ENCODE measurements around the gene F2RL3.

F2RL3 gene

DNA sequence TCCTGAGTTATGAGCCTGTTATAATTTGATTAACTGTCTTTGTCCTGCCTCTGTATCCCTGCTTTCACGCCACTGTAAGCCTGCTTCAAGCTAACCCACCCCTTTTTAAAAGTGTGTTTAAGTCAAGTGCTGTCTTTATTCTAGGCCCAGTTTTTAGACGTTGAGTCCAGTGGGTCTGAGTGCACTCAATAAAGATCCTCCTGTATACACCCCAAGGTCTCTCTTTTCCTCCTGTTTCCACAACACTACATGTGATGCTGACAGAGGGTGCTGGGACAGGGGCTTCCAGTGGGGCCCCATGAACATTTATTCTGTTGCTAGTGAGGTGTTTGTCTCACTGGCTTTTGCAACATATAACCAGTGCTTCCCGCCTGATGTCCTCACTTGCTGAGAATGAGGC is 6.7 kb upstream of the F2RL3 start:
- TF ChIP-seq CTCF (conservative IDR thresholded peaks at IDR 0.05; ENCODE audit: low read length): no peak
- DNase-seq (ENCODE audit: low read depth): no peak
- no peak overlapping the region for H3K4me3 ChIP-seq (ENCODE audit: low read length)

DNA sequence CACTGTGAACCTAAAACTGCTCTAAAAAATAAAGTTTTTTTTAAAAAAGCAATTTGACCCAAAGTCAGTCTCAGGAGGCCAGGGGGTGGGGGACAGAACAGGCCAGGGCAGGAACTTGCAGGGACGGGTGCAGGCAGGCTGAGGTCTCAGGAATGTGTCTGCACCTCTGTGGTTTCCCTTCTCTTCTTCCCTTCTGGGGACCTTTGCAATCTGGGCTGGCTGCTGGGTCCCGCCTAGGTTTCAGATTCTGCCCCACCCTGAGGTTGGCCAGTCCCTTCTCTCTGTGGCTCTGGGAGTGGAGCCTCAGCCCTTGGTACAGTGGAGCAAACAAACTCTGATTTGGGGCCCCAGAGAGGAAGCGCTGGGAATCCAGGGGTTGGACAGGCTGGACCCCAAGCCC is 5.3 kb upstream of the F2RL3 start:
- DNase-seq (ENCODE audit: low read depth): no peak
- no peak for TF ChIP-seq CTCF (conservative IDR thresholded peaks at IDR 0.05; ENCODE audit: low read length)
- H3K4me3 ChIP-seq (ENCODE audit: low read length): no peak overlapping the region

DNA sequence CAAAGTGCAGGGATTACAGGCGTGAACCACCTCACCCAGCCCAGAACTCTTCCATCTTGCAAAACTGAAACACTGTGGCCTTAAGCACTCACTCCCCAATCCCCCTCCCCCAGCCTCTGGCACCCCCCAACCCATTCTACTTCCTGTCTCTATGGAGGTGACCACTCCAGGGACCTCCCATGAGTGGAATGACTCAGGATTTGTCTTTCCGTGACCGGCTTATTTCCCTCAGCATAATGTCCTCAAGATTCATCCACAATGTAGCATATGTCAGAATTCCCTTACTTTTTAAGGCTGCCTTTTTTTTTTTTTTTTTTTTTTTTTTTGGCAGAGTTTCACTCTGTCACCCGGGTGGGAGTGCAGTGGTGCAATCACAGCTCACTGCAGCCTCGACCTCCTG is 3.6 kb upstream of the F2RL3 start:
- H3K4me3 ChIP-seq (ENCODE audit: low read length): no peak overlapping the region
- no peak for TF ChIP-seq CTCF (conservative IDR thresholded peaks at IDR 0.05; ENCODE audit: low read length)
- no peak for DNase-seq (ENCODE audit: low read depth)

DNA sequence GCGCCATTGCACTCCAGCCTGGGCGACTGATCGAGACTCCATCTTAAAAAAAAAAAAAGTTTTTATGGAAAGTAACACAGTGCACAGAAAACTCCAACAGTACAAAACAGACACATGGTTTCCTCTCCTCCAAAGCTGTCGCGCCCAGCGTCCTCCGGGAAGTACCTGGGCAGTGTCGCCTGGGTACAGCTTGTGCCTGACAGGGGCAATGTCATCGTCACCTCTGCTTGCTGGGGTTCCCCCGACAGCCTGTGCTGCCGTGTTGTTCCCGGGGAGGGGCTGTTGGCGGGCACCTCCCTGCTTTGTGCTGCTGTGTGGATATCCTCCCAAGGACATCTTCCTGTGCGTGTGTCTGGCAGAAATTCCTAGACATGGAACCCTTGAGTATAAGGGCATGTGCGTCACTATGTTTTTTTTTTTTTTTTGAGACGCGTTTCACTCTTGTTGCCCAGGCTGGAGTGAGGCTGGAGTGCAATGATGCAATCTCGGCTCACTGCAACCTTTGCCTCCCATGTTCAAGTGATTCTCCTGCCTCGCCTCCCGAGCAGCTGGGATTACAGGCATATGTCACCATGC is 2.4 kb upstream of the F2RL3 start:
- peak; percentile 70 for DNase-seq (ENCODE audit: low read depth)
- TF ChIP-seq CTCF (conservative IDR thresholded peaks at IDR 0.05; ENCODE audit: low read length): no peak
- H3K4me3 ChIP-seq (ENCODE audit: low read length): no peak overlapping the region

- TF ChIP-seq CTCF (conservative IDR thresholded peaks at IDR 0.05; ENCODE audit: low read length): no peak
- H3K4me3 ChIP-seq (ENCODE audit: low read length): no peak overlapping the region
- no peak for DNase-seq (ENCODE audit: low read depth)
These were observed 1.2 kb upstream of the F2RL3 start for GRCh38 chr19:16887353-16888265.

DNA sequence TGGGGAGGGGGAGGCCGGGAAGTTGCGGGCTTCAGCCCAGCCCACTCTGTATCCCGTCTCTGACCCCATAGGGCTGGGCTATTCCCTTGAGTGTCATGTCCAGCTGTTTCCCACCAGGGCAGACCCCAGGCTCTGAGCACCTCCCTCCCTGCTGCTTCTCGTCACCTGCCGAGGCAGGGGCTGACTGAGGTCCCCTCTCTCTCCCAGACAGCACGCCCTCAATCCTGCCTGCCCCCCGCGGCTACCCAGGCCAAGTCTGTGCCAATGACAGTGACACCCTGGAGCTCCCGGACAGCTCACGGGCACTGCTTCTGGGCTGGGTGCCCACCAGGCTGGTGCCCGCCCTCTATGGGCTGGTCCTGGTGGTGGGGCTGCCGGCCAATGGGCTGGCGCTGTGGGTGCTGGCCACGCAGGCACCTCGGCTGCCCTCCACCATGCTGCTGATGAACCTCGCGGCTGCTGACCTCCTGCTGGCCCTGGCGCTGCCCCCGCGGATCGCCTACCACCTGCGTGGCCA is 625 bp downstream of the F2RL3 start:
- H3K4me3 ChIP-seq (ENCODE audit: low read length): no peak overlapping the region
- no peak for DNase-seq (ENCODE audit: low read depth)
- TF ChIP-seq CTCF (conservative IDR thresholded peaks at IDR 0.05; ENCODE audit: low read length): no peak
